HG03280 (cell line): ENCODE measurements around the gene ZGPAT.
"Not testable (repeated sequence)": the region's sequence is repeated elsewhere in the genome, so short reads cannot be mapped to it uniquely, and the experiment has no call there.

Source experiments
- ATAC-seq: cut with Tn5 transposase; IDR thresholded peaks from one replicate; pipeline ENCODE4 v1.9.1; 2021; ENCODE audit warnings: mild to moderate bottlenecking, moderate library complexity; ENCODE audit not compliant: unreplicated experiment

The ZGPAT gene

GRCh38 chr20:63707558-63708300 is at the start of gene ZGPAT, which contains the start of gene ARFRP1:
Gene ZGPAT, plus strand, starts transcription at chr20:63708039. Its CDS starts 542 bp downstream, at chr20:63708581.
Gene ARFRP1, minus strand, starts transcription at chr20:63707976. Its CDS starts 885 bp downstream, at chr20:63707091.
- ATAC-seq = peak; percentile 68

GRCh38 chr20:63658749-63659187 is 49.1 kb upstream of the ZGPAT start:
- no peak for ATAC-seq

- ATAC-seq = no peak
These were observed 48.5 kb upstream of the ZGPAT start for GRCh38 chr20:63659370-63659769.

GRCh38 chr20:63660174-63660573 is 47.7 kb upstream of the ZGPAT start:
- ATAC-seq = not testable (repeated sequence)

- ATAC-seq = no peak
These were observed 47.2 kb upstream of the ZGPAT start for GRCh38 chr20:63660622-63661021.

GRCh38 chr20:63661108-63661507 is 46.7 kb upstream of the ZGPAT start:
- no peak for ATAC-seq

GRCh38 chr20:63661959-63662812 is 45.7 kb upstream of the ZGPAT start:
- no peak for ATAC-seq

GRCh38 chr20:63662813-63663189 is 45.0 kb upstream of the ZGPAT start:
- ATAC-seq = no peak

- no peak for ATAC-seq
These were observed 44.3 kb upstream of the ZGPAT start for GRCh38 chr20:63663332-63664066.

GRCh38 chr20:63664143-63664851 is 43.5 kb upstream of the ZGPAT start:
- ATAC-seq = no peak

GRCh38 chr20:63664861-63665594 is 42.8 kb upstream of the ZGPAT start:
- no peak for ATAC-seq

- ATAC-seq = no peak
These were observed 42.1 kb upstream of the ZGPAT start for GRCh38 chr20:63665708-63666107.

- ATAC-seq = no peak
These were observed 40.0 kb upstream of the ZGPAT start for GRCh38 chr20:63667858-63668257.

GRCh38 chr20:63668351-63668750 is 39.5 kb upstream of the ZGPAT start:
- no peak for ATAC-seq

GRCh38 chr20:63671695-63672094 is 36.1 kb upstream of the ZGPAT start:
- ATAC-seq = not testable (repeated sequence)

GRCh38 chr20:63672666-63673065 is 35.2 kb upstream of the ZGPAT start:
- ATAC-seq = no peak

- ATAC-seq = no peak
These were observed 33.9 kb upstream of the ZGPAT start for GRCh38 chr20:63673951-63674350.

GRCh38 chr20:63675681-63676368 is 32.0 kb upstream of the ZGPAT start:
- ATAC-seq = no peak

GRCh38 chr20:63678071-63678470 is 29.8 kb upstream of the ZGPAT start:
- no peak for ATAC-seq
